Stimulated activated CD8-positive, alpha-beta memory T cell treated with anti-CD3 and anti-CD28 coated beads, Interleukin-7, amount 100 ng/mL, for 4 hours (primary cell): ENCODE data around the gene ALDH9A1.
"Not testable (repeated sequence)": the region's sequence is repeated elsewhere in the genome, so short reads cannot be mapped to it uniquely, and the experiment has no call there.

Source experiments
- DNase-seq, 2 donors: peaks; one replicate each; pipeline ENCODE4 v3.0.0-alpha.2; 2020; ENCODE audit warnings: low read depth in 2 of 2

Gene ALDH9A1

DNA sequence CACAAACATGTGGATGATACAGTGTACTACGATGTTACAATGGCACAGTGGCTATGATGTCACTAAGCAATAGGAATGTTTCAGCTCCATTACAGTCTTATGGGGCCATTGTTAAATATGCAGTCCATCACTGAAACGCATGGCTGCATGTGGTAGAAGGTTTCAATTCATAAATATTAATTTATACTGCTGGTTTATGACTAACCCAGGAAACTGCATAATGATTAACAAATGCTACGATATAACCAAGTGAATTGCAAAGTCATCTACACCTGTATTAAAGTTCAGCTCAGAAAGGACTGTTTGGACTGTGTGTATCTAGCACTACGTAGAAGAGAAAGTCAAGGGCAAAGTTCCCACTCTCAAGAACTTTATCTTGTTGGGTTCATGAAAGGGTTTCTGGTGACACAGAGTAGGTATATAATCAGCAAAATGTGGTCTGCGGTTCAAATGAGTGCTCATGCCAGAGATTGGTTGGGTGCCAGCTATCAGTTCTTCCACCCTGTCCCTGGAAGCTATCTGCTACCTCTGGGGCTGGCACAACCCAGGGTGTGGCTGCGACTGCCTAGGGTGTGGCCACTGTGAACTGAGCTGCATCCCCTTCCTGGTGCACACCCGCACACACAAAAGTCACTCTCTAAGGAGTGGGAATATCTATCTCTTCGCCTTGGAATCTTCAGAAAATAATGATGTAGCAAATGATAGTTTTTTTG, 52.6 kb downstream of the ALDH9A1 start:
- DNase-seq = no peak

DNA sequence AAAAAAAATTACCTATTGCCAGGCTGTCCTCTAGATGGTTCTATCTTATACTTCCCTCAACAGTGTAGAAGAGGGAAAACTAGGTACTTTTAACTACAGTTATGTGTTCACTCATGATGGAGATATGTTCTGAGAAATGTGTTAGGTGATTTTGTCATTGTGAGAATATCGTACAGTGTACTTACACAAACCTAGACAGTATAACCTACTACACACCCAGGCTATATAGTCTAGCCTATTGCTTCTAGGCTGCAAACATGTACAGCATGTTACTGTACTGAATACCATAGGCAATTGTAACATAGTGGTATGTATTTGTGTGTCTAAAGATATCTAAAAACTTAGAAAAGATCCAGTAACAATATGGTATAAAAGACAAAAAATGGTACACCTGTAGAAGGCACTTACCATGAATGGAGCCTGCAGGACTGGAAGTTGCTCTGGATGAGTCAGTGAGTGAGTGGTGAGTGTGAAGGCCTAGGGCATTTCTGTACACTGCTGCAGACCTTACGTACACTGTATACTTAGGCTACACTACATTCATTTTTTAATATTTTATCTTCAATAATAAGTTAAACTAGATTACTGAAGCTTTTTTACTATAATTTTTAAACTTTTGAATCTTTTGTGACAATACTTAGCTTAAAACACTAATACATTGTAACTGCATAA, 54.2 kb downstream of the ALDH9A1 start:
- no peak for DNase-seq

GRCh38 chr1:165641231-165641987, 57.0 kb downstream of the ALDH9A1 start:
- no peak for DNase-seq

DNA sequence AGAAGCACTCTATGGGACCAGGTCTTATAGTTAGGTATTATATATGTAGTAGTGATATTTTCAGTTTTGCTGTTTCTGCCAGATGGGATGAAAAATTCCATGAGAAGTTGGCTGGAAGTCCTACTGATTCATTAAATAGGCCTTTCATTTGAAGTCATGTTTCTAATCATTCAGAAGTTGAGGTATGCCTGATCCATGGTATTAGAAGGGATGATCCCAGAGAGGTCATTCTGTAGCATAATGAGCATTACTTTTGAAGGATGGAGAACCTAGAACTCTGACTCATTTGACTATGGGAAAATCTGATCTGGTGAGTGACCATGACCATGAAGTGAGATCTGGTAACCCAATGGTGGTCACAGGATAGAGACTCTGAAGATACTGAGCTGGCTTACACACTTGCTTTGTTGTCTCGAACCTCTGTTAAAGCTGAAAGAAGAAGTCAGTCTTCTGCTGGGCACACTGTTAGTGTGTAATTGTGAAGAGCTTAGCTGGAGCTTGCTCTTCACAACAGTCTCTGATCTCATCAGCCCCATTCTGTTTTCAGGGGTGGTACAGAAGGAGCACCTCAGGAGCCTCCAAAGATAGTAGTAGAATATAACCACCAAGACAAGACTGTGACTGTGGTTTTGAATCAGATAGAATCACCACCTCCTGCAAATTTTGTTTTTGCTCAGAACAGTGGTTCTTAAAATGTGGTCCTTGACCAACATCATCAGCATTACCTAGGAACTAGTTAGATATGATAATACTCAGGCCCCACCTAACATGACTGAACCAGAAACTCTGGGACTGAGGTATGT, 58.3 kb downstream of the ALDH9A1 start:
- DNase-seq = no peak

DNA sequence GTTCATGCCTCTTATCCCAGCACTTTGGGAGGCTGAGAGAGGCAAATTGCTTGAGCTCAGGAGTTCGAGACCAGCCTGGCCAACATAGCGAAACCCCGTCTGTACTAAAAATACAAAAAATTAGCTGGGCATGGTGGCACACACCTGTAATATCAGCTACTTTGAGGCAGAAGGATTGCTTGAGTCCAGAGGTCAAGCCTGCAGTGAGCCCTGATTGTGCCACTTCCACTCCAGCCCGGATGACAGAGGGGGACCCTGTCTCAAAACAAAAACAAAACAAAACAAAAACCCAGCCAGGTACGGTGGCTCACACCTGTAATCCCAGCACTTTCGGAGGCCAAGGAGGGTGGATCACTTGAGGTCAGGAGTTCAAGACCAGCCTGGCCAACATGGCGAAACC, 60.2 kb downstream of the ALDH9A1 start:
- DNase-seq = not testable (repeated sequence)

DNA sequence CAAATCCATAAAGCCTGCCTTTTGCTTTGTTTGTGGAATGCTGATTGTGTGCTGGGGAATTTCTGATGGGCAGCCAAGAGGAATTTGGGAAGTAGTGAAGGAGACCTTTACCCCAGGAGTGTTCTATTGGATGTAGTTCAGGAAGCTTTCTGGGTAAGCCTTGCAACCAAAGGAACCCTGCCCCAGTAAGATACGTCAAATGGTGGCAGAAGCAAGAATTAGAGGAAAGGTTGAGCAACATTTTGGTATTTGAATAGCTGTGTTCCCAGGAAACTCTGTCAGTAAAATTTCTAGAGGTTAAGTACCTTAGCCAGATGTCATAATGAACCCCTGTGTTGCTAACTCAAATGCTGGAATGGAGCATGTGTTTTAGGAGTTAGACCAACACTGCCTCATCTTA, 60.9 kb downstream of the ALDH9A1 start:
- no peak for DNase-seq

GRCh38 chr1:165635823-165636222, 62.5 kb downstream of the ALDH9A1 start:
- DNase-seq = no peak

- no peak for DNase-seq
Observed at GRCh38 chr1:165635329-165635728, 63.0 kb downstream of the ALDH9A1 start.

- no peak for DNase-seq
Observed at GRCh38 chr1:165634154-165634921, 64.0 kb downstream of the ALDH9A1 start.

DNA sequence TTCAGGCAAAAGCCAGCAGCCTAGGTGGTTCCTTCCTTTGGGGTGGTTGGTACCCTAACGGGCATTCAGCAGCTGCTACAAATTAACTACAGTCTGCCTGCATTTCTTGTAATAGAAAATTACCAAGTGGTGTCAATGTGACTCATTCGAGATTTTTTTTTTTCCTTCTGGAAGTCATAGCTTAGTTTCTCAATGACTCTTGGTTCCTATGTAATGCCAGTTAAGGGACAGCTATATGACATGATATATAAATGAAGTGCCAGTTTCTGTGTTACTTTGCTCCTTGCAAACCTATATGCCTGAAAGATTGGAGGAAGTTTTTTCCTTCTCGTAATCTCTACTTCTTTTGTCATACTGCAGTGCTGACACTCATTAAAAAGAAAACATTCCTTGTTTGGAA, 64.7 kb downstream of the ALDH9A1 start:
- DNase-seq = no peak

- no peak for DNase-seq
Observed at GRCh38 chr1:165632491-165632890, 65.9 kb downstream of the ALDH9A1 start.

GRCh38 chr1:165632152-165632469, 66.3 kb downstream of the ALDH9A1 start:
- no peak for DNase-seq

DNA sequence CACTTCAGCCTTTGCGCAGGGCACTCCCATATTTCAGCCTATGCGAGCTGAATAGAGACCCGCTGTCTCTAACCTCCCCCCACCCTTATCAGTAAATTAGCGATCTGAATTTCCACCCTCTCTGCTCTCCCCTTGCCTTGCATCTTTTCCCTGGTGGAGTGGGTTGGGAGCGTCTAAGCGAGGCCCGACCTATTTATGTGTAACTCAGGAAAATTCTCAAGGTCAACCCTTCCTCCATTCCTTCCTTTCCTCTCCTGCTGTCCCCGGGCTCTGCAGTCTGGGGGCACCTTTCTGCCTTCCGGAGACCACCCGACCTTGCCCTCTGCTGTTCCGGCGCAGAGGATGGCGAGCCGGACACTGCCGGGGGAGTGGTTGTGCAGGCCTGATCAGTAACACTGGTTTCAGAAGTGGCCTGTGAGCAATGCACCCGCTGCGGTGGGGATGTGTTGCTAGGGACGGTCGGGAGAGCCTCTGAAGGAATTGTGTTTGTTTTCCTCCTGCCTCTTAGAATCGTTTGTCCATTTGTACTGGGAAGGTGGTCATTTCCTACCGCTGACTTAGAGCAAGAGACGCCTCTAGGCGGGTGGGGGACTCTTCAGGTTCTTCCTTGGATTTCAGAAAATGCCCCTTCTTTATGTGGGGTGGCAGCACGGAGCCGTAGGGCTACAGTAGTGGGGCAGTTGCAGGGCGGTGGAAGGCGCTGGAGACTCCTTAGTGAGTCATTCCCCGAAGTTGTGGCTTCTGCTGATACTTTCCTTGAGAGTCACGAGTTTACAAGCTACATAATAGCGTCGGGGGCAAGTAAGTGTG, 66.8 kb downstream of the ALDH9A1 start:
- DNase-seq = peak; percentile 10 to 33

- DNase-seq = peak; percentile 88 to 97
Observed at GRCh38 chr1:165630629-165631341, 67.6 kb downstream of the ALDH9A1 start, which contains the start of gene MGST3. Gene MGST3, plus strand, starts transcription at chr1:165631234. Its CDS starts 18,614 bp downstream, at chr1:165649848.

DNA sequence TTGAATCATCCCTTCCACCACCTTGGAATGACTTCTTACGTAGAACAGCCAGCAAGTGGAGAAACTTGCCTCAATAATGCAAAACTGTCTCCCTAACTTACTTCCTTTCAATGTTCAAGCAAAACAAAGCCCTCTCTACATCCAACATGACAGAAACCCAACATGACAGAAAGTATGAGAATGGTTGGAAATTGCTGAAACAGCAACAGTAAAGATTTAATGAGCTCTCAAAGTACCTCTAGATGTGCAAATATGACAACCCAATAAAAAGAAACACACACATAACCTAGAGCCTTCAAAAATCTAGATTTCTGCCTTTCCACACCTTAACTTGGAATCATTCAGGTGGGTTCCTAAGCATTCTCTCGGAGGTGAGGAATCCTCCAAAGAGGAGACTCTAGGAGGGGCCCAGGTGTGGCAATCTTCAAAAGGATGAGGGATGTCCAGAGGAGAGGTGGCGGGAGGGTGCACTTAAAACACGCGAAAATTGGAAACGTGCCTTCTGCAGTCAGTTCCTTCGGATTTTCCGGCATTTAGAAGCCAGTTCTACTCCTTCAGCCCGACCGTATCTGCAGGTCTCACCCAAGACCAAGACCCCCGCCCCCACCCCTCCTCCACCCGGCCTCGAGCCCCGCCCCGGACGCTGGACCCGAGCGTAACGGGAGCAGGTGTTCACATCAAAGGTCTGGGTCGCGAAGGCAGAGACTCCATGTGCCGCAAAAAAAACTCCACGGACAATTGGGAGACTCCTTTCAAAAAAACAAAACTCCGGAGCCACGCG, 68.3 kb downstream of the ALDH9A1 start:
- no peak for DNase-seq

DNA sequence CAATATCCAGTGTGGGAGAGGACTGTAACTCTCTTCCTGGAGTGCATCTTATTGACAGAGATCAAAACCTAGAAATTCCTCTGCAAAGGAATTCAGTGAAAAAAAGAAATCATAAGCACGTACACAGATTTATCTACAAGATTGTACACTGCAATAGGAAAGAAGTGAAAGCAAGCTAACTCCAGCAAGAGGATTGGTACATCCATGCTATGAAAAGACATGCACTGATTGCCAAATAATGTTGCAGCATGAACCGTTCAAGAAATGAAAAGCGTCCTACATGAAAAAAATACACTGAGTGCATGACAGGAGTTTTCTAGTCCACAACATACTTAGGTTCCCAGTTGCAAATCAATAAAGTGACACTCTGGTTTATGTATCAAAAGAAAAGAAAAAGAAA, 69.2 kb downstream of the ALDH9A1 start:
- DNase-seq = no peak

DNA sequence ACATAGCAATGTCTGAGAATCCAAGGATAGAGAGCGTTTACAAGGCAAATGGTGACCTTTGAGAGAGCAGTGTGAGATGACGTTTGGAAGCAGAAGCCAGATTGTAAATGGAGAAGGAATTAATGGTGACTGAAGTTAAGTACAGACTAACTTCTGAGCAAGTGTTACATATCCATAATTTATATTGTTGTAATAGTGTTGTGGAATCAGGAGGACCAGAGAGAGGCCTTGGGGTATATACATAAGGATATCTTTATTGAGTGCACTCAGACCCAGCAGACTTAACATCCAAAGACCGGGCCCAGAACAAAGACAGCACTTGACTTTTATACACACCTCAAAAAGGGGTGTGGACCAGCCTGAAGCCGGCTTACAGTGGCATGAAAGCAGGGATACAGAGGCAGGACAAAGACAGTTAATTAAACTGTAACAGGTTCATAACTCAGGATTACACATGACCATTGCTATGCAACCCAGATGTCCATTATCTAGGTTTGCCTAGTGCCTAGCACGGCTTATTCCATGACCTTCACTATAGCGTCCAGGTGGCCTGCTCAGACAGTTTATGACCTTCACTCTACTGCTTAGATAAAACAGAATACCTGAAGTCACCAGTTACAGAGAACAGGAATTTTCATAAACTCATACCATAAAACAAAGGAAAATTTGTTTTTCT, 70.1 kb downstream of the ALDH9A1 start:
- DNase-seq = no peak

GRCh38 chr1:165624441-165624840, 73.9 kb downstream of the ALDH9A1 start:
- DNase-seq = no peak
